GM18499 (cell line): Measurements from ENCODE around the gene OR11A1.
"Not testable (repeated sequence)": the region's sequence is repeated elsewhere in the genome, so short reads cannot be mapped to it uniquely, and the experiment has no call there.

ENCODE experiments used
- ATAC-seq: cut with Tn5 transposase; IDR thresholded peaks from one replicate; pipeline ENCODE4 v1.9.1; 2021; ENCODE audit warnings: moderate number of reproducible peaks; ENCODE audit not compliant: insufficient read depth, unreplicated experiment

The OR11A1 gene

GRCh38 chr6:29483186-29483585 lies 26.3 kb upstream of the OR11A1 start:
- no peak for ATAC-seq

DNA sequence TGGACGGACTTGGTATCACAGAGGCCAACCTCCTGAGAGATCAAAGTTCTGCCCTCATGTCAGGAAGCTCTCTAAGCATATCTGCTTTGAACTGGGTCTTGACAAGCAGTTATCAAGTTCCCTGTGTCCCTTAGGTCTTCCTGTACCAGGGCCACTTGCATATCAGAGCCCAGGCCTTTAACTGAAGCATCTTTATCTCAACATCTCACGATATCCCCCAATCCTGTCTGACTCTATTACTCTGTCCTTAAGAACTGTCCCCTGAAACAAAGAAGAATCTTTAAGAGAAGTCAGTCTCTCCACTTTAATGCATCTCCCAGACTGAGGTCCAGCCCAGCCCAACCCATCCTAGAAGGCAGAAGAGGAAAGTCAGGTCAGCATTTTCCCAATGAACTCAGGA lies 22.7 kb upstream of the OR11A1 start:
- no peak for ATAC-seq

DNA sequence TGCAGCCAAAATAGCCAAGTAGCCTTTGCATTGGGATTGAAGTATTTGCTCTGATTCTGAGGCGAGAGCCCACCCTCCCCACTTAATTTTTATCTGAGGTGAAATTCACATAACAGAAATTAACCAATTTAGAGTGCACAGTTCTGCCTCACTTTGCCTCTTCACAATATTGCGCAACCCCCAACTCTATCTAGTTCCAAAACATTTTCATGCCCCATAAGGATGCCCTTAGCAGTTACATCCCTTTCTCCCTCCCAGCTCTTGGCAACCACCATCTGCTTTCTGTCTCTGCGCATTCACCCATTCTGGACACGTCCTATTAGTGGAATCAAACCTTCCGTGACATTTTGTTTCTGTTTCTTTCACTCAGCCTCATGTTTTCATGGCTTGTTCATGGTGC lies 21.9 kb upstream of the OR11A1 start:
- ATAC-seq, result no peak

DNA sequence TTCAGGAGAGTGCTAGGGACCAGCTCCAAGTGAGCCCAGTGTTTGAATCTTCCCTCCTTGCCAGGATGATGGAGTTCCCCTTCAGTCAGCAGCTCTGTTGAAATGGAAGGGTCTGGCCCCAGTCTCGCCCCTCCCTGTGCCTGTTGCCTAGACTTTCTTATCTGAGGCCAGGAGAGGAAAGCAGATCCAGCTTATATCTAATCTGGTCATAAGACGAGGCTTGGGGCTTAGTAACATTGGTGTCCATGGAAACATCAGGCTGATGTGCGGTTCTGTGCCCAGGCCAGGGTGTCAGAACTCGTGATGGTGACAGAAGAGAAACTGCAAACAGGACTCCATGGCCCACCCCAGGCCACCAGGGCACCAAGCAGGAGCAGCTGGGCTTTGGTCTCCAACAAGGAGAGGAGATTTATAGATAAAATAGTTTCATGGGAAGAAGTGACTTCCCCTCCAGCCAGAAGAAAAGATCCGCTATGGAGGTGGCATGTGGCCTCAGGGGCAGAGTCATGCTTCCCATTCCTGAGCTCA lies 21.1 kb upstream of the OR11A1 start:
- ATAC-seq, result no peak

DNA sequence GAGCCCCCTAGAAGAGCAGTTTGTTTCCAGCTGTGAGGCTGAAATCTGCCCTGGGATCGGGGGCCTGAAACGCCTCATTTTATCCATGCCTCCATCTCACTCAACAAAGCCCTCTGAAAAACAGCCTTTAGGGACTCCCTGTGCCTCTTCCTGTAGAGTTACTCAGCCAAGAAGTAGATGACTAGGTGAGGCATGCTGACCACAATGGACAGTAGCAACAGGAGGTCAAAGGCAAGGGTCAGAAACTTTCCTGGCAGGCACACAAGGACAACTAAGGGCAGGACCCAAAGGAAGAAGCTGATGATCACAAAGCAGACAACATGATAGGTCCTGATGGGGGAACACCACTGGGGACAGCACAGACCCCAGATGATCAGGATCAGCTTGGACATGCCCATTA lies 18.1 kb upstream of the OR11A1 start:
- ATAC-seq, result no peak

DNA sequence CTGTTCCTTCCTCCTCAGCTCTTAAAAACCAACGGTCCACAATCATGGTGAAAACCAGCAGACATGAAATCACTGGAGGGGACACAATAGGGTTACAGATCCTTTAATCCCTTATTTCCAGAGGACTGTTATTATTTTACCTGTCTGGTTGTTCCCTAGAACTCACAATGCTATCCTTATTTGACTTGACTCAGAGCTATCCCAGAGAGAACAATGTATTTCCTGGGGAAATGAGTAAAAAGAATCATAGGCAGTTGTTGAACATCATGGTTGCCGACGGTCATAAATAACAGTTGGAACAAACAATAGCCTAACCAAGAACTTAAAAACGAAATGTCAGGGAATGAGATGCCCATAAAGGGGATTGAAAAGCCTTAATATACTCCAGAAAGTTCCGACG lies 9.4 kb upstream of the OR11A1 start:
- no peak for ATAC-seq

DNA sequence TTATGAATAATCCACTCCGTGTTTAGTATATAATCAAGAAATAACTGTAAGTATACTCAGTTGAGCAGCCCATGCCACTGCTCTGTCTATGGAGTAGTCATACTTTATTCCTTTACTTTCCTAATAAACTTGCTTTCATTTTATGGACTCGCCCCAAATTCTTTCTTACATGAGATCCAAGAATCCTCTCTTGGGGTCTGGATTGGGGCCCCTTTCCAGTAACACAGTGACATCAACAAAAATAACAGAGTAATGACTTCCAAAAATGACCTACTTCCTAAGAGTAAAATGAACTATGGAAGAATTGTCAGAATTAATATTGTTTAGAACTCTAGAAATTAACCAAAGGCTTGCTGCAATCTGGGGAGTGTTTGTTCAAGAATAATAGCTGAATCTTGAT lies 8.9 kb upstream of the OR11A1 start:
- ATAC-seq, result no peak

- no peak for ATAC-seq
Measured at GRCh38 chr6:29465279-29465678, 8.4 kb upstream of the OR11A1 start.

- ATAC-seq, result no peak
Measured at GRCh38 chr6:29462022-29462421, 5.2 kb upstream of the OR11A1 start.

- no peak for ATAC-seq
Measured at GRCh38 chr6:29461021-29461814, 4.3 kb upstream of the OR11A1 start.

DNA sequence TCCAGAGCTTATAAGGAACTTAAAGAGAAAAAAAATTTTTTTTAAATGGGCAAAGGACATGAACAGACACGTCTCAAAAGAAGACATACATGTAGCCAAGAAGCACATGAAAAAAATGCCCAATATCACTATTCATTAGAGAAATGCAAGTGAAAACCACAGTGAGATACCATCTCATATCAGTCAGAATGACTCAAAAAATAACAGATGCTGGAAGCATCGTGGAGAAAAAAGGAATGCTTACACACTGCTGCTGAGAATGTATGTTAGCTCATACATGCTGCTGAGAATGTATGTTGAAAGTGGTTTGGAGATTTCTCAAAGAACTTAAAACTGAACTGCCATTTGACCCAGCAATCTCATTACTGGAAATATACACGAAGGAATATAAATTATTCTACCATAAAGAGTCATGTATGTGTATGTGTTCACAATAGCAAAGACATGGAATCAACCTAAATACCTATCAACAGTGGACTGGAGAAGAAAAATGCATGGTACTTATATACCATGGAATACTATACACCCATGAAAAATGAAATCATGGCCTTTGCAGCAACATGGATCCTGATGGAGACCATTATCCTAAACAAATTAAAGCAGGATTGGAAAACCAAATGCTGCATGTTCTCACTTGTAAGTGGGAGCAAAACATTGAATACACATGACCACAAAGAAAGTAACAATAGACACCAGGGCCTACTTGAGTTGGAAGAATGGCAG lies 5.2 kb downstream of the OR11A1 start:
- ATAC-seq, result no peak

- ATAC-seq, result no peak
Measured at GRCh38 chr6:29447670-29448069, 9.2 kb downstream of the OR11A1 start.

- ATAC-seq, result not testable (repeated sequence)
Measured at GRCh38 chr6:29444031-29444430, 12.8 kb downstream of the OR11A1 start.

DNA sequence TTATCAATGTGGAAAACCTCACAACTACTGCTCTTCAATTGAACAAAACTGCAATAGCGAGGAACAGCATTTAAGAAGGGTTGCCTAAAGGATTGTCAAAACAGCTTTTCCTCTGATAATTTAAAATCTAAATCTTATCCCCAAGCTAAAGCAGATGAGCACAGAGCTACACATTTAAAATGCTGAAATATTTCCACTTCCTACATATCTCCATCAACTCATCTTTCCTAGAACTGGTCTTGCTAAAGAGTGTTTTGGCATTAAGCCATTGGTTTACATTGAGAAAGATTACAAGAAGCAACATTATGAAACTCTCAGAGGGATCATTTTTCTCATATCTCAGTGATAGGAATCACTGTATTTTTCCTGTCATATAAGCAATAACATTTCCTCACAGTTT lies 14.2 kb downstream of the OR11A1 start:
- no peak for ATAC-seq

- ATAC-seq, result no peak
Measured at GRCh38 chr6:29439006-29439405, 17.9 kb downstream of the OR11A1 start, which contains the start of gene OR10C1. TSS of gene OR10C1 (plus strand) at chr6:29439306. CDS start at chr6:29440016, 710 bp downstream.

DNA sequence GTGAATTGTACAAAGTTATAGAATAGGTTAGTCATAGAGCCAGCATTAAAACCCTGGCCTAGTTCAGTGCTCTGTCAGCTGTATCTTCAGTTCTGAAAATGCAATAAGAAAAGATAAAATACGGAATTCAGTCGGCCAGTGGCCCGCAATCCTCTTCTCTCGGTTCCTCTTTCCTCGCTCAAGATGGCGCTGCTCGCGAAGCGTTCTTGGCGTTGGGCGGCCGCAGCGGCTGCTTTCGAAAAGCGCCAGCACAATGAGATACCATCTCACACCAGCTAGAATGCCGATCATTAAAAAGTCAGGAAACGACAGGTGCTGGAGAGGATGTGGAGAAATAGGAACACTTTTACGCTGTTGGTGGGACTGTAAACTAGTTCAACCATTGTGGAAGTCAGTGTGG lies 20.1 kb downstream of the OR11A1 start:
- not testable (repeated sequence) for ATAC-seq

- ATAC-seq, result no peak
Measured at GRCh38 chr6:29426654-29427053, 30.2 kb downstream of the OR11A1 start.

GRCh38 chr6:29425075-29425474 lies 31.8 kb downstream of the OR11A1 start:
- no peak for ATAC-seq

DNA sequence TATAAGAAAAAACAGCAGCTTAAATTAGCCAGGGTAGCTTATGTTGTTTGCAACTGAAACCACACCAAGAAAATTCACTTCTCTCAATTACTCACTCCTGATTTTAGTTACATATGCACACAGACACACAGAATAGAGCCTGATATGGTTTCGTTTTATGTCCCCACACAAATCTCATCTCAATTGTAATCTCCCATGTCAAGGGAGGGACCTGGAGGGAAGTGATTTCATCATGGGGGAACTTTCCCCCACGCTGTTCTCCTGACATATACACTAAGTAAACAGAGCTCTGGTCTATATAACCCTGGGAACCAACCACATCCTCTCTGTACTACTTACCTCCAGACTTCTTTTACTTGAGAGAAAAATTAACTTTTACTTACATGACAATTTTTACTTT lies 32.3 kb downstream of the OR11A1 start:
- no peak for ATAC-seq

DNA sequence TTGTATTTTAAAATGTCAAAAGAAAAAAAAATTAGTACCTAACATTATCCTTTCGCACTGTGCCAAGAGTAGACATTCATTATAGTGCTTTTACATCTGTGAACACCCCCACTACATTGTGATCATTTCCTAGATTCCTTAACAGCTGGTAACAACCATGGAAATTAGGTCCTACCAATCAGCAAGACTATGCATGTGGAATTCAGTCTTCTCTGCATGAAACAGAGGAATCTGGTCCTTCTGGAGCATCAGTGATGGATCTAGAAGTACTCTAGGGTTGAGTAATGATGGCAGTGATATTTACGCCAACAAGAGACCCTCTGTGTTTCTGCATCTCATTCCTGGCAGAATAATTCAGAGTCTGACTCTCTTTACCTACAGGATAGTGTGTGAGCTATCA lies 32.7 kb downstream of the OR11A1 start:
- no peak for ATAC-seq

DNA sequence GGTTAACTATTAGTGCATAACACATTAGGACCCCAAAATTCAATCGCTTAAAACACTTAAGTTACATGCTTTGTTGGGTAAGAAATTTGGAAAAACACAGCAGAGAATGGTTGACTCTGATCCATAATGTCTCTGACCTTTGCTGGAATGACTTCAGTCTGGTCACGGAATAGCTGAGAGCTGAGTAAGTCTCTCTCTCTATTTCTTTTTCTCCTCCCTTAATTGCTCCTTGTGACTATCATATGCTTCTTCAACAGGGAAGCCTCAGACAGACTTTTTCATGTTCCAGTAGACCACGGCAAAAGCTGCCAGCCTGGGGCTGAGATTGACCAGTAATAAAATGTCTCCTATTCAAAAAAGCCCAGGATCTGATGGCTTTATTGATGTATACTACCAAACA lies 37.4 kb downstream of the OR11A1 start:
- no peak for ATAC-seq

- ATAC-seq, result no peak
Measured at GRCh38 chr6:29414588-29414987, 42.3 kb downstream of the OR11A1 start, which contains the start of gene OR12D1. TSS of gene OR12D1 (plus strand) at chr6:29414928.
